ENCODE results near the gene TMEM52. TPM values are rescaled to one million over a fixed set of nuclear protein-coding genes. Genes with fewer than 3 reads are reported as not detected.
"Not testable (repeated sequence)": the region's sequence is repeated elsewhere in the genome, so short reads cannot be mapped to it uniquely, and the experiment has no call there.

Gene TMEM52
- total RNA-seq, 2 experiments from 2014 or later = 0.99 TPM; not detected in 1

- CTCF ChIA-PET = no interaction called here
- Mint-ChIP-seq H3K9me3 (no peaks in the 10 kb centered on the region), H3K27ac (peak overlapping the region; percentile 86), H3K27me3 (ENCODE audit: low read depth) (peaks cover 5% of the 10 kb centered on the region), H3K36me3 (ENCODE audit: low read depth) (peaks cover 5% of the 10 kb centered on the region), H3K4me1 (ENCODE audit: low read depth) (peaks cover 42% of the 10 kb centered on the region), H3K4me3 (peak overlapping the region; percentile 74)
- intact Hi-C loops (cut with micrococcal nuclease) = loop anchor here (5.0 kb wide), 2 partner anchors 65 to 380 kb away; partner anchors contain the start of gene ATAD3A
- no peak for DNase-seq
These were observed 26.3 kb downstream of the TMEM52 start for GRCh38 chr1:1892763-1893120.

GRCh38 chr1:1892079-1892762 is 26.9 kb downstream of the TMEM52 start:
- H3K27me3 Mint-ChIP-seq (ENCODE audit: low read depth) = peaks cover 5% of the 10 kb centered on the region
- H3K27ac Mint-ChIP-seq = peak overlapping the region; percentile 86
- no peak for DNase-seq
- peak overlapping the region; percentile 74 for H3K4me3 Mint-ChIP-seq
- H3K36me3 Mint-ChIP-seq (ENCODE audit: low read depth) = peaks cover 5% of the 10 kb centered on the region
- intact Hi-C loops (cut with micrococcal nuclease) = loop anchor here (5.0 kb wide), 2 partner anchors 65 to 380 kb away; partner anchors contain the start of gene ATAD3A
- H3K9me3 Mint-ChIP-seq = no peaks in the 10 kb centered on the region
- H3K4me1 Mint-ChIP-seq (ENCODE audit: low read depth) = peaks cover 46% of the 10 kb centered on the region
- CTCF ChIA-PET = no interaction called here

GRCh38 chr1:1891349-1892078 is 27.6 kb downstream of the TMEM52 start:
- CTCF ChIA-PET = no interaction called here
- H3K27ac Mint-ChIP-seq = peak overlapping the region; percentile 86
- peak; percentile 62 for DNase-seq
- peak overlapping the region; percentile 74 for H3K4me3 Mint-ChIP-seq
- H3K4me1 Mint-ChIP-seq (ENCODE audit: low read depth) = peaks cover 50% of the 10 kb centered on the region
- intact Hi-C loops (cut with micrococcal nuclease) = loop anchor here (1.0 to 5.0 kb wide), 4 partner anchors 18 to 379 kb away; partner anchors contain the start of genes ATAD3A and NADK
- peaks cover 5% of the 10 kb centered on the region for H3K36me3 Mint-ChIP-seq (ENCODE audit: low read depth)
- H3K27me3 Mint-ChIP-seq (ENCODE audit: low read depth) = peaks cover 5% of the 10 kb centered on the region
- no peaks in the 10 kb centered on the region for H3K9me3 Mint-ChIP-seq

- peak within 1 kb of the TSS; percentile 81 for H3K4me3 Mint-ChIP-seq
- CTCF ChIA-PET = no interaction called here
- peaks cover 56% of the 10 kb centered on the region for H3K4me1 Mint-ChIP-seq (ENCODE audit: low read depth)
- intact Hi-C loops (cut with micrococcal nuclease) = loop anchor here (1.0 to 5.0 kb wide), 4 partner anchors 19 to 378 kb away; partner anchors contain the start of genes ATAD3A and NADK
- peaks cover 5% of the 10 kb centered on the region for H3K36me3 Mint-ChIP-seq (ENCODE audit: low read depth)
- no peaks in the 10 kb centered on the region for H3K9me3 Mint-ChIP-seq
- peak; percentile 79 for DNase-seq
- H3K27me3 Mint-ChIP-seq (ENCODE audit: low read depth) = peaks cover under 1% of the 10 kb centered on the region
- H3K27ac Mint-ChIP-seq = peak within 1 kb of the TSS; percentile 86
These were observed 28.4 kb downstream of the TMEM52 start, which contains the start of gene GNB1 for GRCh38 chr1:1890506-1891348. Gene GNB1 (minus strand): TSS chr1:1891087. CDS start chr1:1825453, 65,634 bp downstream.

GRCh38 chr1:1889847-1890505 is 29.1 kb downstream of the TMEM52 start:
- H3K9me3 Mint-ChIP-seq = no peaks in the 10 kb centered on the region
- peaks cover 5% of the 10 kb centered on the region for H3K36me3 Mint-ChIP-seq (ENCODE audit: low read depth)
- H3K27me3 Mint-ChIP-seq (ENCODE audit: low read depth) = no peaks in the 10 kb centered on the region
- peak overlapping the region; percentile 81 for H3K27ac Mint-ChIP-seq
- peak; percentile 44 for DNase-seq
- peaks cover 54% of the 10 kb centered on the region for H3K4me1 Mint-ChIP-seq (ENCODE audit: low read depth)
- peak overlapping the region; percentile 81 for H3K4me3 Mint-ChIP-seq
- CTCF ChIA-PET = no interaction called here
- intact Hi-C loops (cut with micrococcal nuclease) = loop anchor here (5.0 kb wide), 3 partner anchors 48 to 378 kb away; partner anchors contain the start of gene ATAD3A

GRCh38 chr1:1889090-1889750 is 29.9 kb downstream of the TMEM52 start:
- Mint-ChIP-seq H3K4me1 (ENCODE audit: low read depth) (peaks cover 49% of the 10 kb centered on the region), H3K36me3 (ENCODE audit: low read depth) (peaks cover 5% of the 10 kb centered on the region), H3K9me3 (no peaks in the 10 kb centered on the region), H3K27ac (peak overlapping the region; percentile 81), H3K27me3 (ENCODE audit: low read depth) (no peaks in the 10 kb centered on the region), H3K4me3 (peak overlapping the region; percentile 81)
- no peak for DNase-seq
- CTCF ChIA-PET = interaction anchor here (1.3 kb wide), 1 partner anchor 17 kb away, joined by 4 read pairs; no protein-coding TSS in a partner anchor
- intact Hi-C loops (cut with micrococcal nuclease) = loop anchor here (5.0 kb wide), 1 partner anchor 47 kb away; no protein-coding TSS in a partner anchor

- intact Hi-C loops (cut with micrococcal nuclease); H3K4me3 Mint-ChIP-seq; H3K27ac Mint-ChIP-seq; H3K9me3 Mint-ChIP-seq; H3K27me3 Mint-ChIP-seq (ENCODE audit: low read depth); H3K36me3 Mint-ChIP-seq (ENCODE audit: low read depth); DNase-seq: not testable (repeated sequence)
- peaks cover 66% of the 10 kb centered on the region for H3K4me1 Mint-ChIP-seq (ENCODE audit: low read depth)
- CTCF ChIA-PET = interaction anchor here (0.9 to 1.2 kb wide), 2 partner anchors 15 to 31 kb away, joined by 3 to 5 read pairs; no protein-coding TSS in a partner anchor
These were observed 35.2 kb downstream of the TMEM52 start for GRCh38 chr1:1883890-1884289.

- CTCF ChIA-PET = interaction anchor here (0.9 to 1.1 kb wide), 3 partner anchors 16 to 60 kb away, joined by 3 read pairs; no protein-coding TSS in a partner anchor
These were observed 35.8 kb downstream of the TMEM52 start for GRCh38 chr1:1883092-1883873.

GRCh38 chr1:1881727-1882126 is 37.4 kb downstream of the TMEM52 start:
- intact Hi-C loops (cut with micrococcal nuclease) = no loop called here
- Mint-ChIP-seq H3K9me3 (no peaks in the 10 kb centered on the region), H3K27ac (no peak overlapping the region), H3K4me3 (no peak overlapping the region), H3K27me3 (ENCODE audit: low read depth) (no peaks in the 10 kb centered on the region), H3K36me3 (ENCODE audit: low read depth) (peaks cover 10% of the 10 kb centered on the region), H3K4me1 (ENCODE audit: low read depth) (peaks cover 62% of the 10 kb centered on the region)
- DNase-seq = no peak
- CTCF ChIA-PET = interaction anchor here (1.2 kb wide), 1 partner anchor 10 kb away, joined by 3 read pairs; no protein-coding TSS in a partner anchor

More at GRCh38 chr1:1883092-1883873, 35.8 kb downstream of the TMEM52 start:
- no peaks in the 10 kb centered on the region for H3K27me3 Mint-ChIP-seq (ENCODE audit: low read depth)
- DNase-seq = no peak
- intact Hi-C loops (cut with micrococcal nuclease) = no loop called here
- H3K27ac Mint-ChIP-seq = peak overlapping the region; percentile 60
- peaks cover 13% of the 10 kb centered on the region for H3K36me3 Mint-ChIP-seq (ENCODE audit: low read depth)
- peaks cover 66% of the 10 kb centered on the region for H3K4me1 Mint-ChIP-seq (ENCODE audit: low read depth)
- no peak overlapping the region for H3K4me3 Mint-ChIP-seq
- no peaks in the 10 kb centered on the region for H3K9me3 Mint-ChIP-seq

- H3K27me3 Mint-ChIP-seq (ENCODE audit: low read depth) = no peaks in the 10 kb centered on the region
- H3K4me3 Mint-ChIP-seq = no peak overlapping the region
- CTCF ChIA-PET = no interaction called here
These were observed 38.3 kb downstream of the TMEM52 start for GRCh38 chr1:1880617-1881312.

More at GRCh38 chr1:1880617-1881312, 38.3 kb downstream of the TMEM52 start:
- peaks cover 12% of the 10 kb centered on the region for H3K36me3 Mint-ChIP-seq (ENCODE audit: low read depth)
- H3K9me3 Mint-ChIP-seq = no peaks in the 10 kb centered on the region
- intact Hi-C loops (cut with micrococcal nuclease) = no loop called here
- peaks cover 66% of the 10 kb centered on the region for H3K4me1 Mint-ChIP-seq (ENCODE audit: low read depth)
- no peak overlapping the region for H3K27ac Mint-ChIP-seq
- no peak for DNase-seq
